HG03342 (cell line): ENCODE measurements around the gene ADRA2C.

Experiments
- ATAC-seq: cut with Tn5 transposase; IDR thresholded peaks from one replicate; pipeline ENCODE4 v1.9.1; 2021; ENCODE audit warnings: mild to moderate bottlenecking, moderate library complexity; ENCODE audit not compliant: unreplicated experiment

The ADRA2C gene

GRCh38 chr4:3756343-3757059 is 9.7 kb upstream of the ADRA2C start:
- no peak for ATAC-seq

GRCh38 chr4:3759236-3759635 is 6.9 kb upstream of the ADRA2C start:
- ATAC-seq: no peak

- no peak for ATAC-seq
Measured at GRCh38 chr4:3760346-3760745, 5.8 kb upstream of the ADRA2C start.

- no peak for ATAC-seq
Measured at GRCh38 chr4:3760841-3761240, 5.3 kb upstream of the ADRA2C start.

DNA sequence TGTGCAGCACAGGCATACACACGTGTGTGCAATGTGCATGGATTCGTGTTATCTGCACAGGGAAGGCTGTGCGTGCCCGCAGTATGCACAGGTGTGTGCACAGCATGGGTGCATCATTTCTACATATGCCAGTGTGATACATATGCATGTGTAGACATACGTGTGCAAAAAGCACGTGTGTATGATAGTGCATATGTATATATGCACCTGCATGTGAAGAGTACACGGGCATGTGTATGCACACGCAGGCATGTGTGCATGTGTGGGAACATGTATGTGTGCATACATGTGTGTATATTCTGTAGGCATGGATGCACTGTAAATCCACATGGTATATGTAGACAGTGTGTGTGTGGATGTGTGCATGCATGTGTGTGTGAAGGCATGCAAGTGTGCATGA is 3.9 kb upstream of the ADRA2C start:
- no peak for ATAC-seq

GRCh38 chr4:3762753-3763549 is 3.2 kb upstream of the ADRA2C start:
- no peak for ATAC-seq

DNA sequence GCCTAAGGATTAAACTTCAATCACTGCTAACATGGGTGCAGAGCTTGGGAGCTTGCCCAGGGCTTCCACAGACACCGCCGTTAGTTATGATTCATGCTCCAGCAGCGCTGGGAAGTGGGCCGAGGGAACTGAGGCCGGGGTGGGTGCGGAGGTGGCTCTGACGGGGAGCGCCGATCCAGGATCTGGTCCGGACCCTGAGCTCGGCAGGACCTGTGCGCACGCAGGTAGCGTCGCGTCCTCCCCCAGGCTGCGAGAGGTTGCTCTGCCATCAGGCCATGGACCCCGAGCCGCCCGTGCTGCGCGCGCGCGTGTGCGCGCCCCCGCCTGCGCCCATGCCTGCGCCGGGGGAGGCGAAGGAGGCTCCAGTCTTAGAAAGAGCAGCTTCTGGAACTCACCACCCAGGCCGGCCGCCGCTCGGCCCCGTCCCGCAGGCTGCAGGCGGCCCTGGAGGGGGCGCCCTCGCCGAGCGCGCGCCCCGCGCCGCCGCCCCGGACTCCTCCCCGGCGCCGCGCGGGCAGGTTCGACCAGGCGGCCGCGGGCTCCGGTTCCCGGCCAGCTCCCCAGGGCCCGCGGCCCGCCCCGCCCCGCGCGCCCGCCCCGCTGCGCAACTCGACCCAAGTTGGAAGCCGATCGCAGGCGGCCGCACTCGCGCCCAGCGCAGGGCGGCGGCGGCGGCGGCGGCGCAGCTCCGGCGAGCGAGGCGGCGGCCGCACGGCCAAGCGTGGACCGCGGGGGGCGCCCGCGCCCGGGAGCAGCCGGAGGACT is 732 bp upstream of the ADRA2C start:
- ATAC-seq: no peak

- no peak for ATAC-seq
Measured at GRCh38 chr4:3766785-3767569, 792 bp downstream of the ADRA2C start.

DNA sequence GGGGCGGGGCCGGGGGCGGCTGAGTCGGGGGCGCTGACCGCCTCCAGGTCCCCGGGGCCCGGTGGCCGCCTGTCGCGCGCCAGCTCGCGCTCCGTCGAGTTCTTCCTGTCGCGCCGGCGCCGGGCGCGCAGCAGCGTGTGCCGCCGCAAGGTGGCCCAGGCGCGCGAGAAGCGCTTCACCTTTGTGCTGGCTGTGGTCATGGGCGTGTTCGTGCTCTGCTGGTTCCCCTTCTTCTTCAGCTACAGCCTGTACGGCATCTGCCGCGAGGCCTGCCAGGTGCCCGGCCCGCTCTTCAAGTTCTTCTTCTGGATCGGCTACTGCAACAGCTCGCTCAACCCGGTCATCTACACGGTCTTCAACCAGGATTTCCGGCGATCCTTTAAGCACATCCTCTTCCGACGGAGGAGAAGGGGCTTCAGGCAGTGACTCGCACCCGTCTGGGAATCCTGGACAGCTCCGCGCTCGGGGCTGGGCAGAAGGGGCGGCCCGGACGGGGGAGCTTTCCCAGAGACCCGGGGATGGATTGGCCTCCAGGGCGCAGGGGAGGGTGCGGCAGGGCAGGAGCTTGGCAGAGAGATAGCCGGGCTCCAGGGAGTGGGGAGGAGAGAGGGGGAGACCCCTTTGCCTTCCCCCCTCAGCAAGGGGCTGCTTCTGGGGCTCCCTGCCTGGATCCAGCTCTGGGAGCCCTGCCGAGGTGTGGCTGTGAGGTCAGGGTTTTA is 1.5 kb downstream of the ADRA2C start:
- ATAC-seq: no peak

DNA sequence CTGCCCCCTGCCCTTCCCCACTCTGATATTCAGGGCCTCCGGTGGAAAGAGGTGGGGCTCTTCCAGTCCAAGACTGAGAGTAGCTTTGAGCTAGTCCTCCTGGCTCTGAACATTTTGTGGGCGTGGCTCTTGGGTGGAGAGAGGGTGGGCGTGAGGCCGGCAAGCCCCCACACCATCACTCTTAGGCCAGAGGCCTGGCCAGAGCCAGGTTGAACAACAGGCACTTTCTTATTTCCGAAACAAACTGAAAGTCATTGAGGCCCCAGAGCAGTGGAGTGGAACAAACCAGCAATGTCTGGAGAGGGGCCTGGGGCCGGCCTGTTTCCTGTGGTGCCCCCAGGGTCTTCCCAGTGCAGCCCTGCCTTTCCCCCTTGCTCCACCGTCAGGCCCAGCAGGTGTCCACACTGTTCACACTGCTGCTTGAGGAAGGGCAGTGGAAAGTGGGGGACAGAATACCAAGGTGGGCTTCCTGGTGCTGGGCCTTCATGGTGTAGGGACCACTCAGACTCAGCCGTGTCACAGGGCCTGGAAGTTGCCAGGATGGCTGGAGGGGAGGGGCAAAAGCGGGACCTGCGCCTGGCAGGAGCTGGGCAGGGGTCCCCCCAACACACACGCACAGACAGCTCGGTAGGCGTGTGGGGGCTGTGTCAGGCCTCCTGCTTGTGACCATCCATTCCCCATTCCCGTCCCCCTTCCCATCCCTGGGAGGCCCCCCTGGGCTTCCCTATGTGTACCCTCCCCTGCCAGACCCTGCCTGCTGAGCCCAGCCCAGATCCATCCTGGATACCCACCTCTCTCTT is 2.9 kb downstream of the ADRA2C start:
- no peak for ATAC-seq

DNA sequence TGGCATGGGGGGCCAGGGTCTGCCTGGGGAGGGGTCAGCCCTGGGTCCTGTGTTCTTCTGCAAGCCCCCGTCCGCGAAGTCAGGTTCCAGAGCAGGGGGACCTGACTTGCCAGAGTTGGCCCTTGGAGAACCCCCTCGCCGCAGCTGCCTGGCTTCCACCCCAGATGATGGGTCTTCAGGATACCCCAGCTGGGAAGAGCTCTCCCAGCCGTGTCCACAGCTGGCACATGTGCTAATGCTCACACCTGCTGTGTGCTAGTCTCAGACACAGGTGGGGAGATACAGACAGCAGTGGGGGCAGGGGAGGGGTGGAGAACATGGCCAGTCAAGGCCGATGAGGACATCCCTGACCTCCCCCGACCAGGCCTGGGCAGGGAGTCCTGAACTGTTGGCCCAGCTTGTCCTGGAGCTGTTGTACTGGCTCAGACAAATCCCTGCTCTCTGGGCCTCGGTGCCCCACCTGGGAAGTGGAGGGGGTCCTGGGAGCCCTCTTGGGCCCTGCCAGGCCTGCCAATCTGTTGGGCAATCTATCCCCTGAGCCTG is 3.5 kb downstream of the ADRA2C start:
- ATAC-seq: no peak

GRCh38 chr4:3770323-3771163 is 4.4 kb downstream of the ADRA2C start:
- ATAC-seq: no peak

DNA sequence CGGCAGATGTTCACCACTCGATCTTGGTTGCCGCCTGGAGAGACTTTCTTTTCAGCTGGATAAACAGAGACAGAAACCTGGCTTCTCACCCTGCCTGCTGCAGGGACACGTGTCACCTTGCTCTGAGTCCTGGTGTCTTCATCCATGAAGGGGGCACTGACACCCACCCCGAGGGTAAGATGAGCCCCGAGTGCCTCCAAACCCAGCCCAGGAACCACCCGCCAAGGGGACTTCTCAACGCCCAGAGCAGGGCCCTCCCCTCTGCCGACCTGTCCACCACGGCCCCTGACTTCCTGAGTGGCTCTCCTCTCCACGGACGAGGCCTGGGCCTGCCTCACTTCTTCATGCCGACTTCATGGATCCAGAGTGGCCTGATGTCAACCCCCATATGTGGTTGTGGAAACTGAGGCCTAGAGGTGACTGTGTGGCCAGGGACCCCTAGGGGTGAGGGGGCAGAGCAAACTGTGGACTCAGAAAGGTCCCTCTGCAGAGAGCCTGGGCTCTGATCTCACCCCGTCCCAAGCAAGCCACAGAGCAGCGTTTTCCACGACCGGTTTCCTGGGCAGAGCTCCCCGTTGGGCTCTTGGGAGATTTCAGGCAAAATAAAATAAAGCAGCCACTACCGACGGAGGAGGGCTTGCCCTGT is 5.1 kb downstream of the ADRA2C start:
- no peak for ATAC-seq

DNA sequence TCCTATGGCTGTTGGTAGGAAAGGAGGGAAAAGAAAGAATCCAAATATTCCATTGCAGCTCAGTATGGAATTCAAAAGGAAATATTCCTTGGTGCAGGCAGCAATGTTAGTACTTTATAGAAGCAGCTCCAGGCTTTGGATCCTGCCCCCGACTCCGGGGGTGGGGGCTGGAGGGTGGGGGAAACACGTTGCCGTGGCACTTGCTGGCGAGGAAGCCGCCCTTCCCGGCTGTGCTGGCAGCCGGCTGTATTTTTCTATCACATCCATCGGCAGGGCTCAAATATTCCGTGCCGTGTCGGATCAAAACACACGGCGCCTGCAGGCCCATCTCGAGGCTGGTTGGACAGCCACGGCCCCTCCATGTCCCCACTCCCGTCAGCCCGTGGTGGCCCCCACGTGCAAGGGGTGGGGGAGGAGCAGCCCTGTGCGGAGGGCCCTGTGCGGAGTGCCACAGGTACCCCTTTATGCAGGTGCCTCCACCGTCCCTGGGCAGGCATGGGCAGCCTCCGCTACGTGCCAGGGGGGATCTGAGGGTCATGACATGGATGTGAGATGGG is 5.8 kb downstream of the ADRA2C start:
- no peak for ATAC-seq

GRCh38 chr4:3772632-3773031 is 6.4 kb downstream of the ADRA2C start:
- ATAC-seq: no peak

DNA sequence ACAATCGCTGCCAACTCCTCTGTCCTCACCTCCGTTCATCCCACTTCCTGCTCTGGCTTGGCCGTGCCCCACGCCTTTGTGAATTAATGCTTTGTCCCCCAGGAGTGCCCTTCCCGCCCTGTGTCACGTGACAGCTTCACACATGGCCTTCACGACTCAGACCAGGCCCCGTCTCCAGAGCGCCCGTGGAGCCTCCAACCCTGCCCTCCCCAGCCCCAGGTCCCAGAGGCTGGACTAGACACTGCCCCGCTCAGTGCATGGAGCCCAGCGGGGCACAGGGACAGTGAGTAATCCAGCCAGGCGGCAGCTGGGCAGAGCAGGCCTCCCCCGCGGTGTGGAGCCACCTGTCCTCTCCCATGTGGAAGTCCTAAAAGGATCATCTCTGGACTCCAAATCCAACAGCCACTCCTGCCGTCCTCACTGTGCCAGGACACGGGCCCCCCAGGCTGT is 7.4 kb downstream of the ADRA2C start:
- no peak for ATAC-seq

GRCh38 chr4:3774253-3774883 is 8.2 kb downstream of the ADRA2C start:
- ATAC-seq: no peak
